ENCODE measurements around the gene MCM9. TPM values are rescaled to one million over a fixed set of nuclear protein-coding genes. Genes with fewer than 3 reads are reported as not detected.
"Not testable (repeated sequence)": the region's sequence is repeated elsewhere in the genome, so short reads cannot be mapped to it uniquely, and the experiment has no call there.

Gene MCM9
- total RNA-seq, 2 experiments from 2014 or later, result 18.4 to 21.3 TPM

DNA sequence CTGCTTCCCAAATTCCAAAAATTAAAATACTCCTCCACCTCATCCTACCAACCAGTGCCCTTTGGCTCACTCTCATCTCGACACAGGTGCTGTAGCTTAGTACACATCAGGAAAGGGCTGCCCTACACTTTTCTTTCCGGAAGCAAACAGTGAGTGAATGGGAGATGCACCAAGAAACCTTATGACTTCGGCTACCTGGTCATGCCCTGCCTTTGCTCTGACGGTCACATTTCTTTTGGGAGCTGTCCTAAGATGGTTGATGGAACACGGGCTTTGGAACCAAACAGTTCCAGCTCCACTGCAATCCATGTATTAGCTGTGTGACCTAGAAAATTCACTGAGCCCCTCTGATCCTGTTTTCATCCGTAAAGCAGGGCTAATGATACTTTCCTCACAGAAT is 133.7 kb downstream of the MCM9 start:
- TF ChIP-seq, protein P1, sequence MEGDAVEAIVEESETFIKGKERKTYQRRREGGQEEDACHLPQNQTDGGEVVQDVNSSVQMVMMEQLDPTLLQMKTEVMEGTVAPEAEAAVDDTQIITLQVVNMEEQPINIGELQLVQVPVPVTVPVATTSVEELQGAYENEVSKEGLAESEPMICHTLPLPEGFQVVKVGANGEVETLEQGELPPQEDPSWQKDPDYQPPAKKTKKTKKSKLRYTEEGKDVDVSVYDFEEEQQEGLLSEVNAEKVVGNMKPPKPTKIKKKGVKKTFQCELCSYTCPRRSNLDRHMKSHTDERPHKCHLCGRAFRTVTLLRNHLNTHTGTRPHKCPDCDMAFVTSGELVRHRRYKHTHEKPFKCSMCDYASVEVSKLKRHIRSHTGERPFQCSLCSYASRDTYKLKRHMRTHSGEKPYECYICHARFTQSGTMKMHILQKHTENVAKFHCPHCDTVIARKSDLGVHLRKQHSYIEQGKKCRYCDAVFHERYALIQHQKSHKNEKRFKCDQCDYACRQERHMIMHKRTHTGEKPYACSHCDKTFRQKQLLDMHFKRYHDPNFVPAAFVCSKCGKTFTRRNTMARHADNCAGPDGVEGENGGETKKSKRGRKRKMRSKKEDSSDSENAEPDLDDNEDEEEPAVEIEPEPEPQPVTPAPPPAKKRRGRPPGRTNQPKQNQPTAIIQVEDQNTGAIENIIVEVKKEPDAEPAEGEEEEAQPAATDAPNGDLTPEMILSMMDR (IDR thresholded peaks at IDR 0.05), result no peak
- H3K4me3 Mint-ChIP-seq, result no peak overlapping the region
- POLR2A ChIA-PET, result interaction anchor here (0.9 to 1.6 kb wide), 2 partner anchors 32 to 117 kb away, joined by 3 read pairs; no protein-coding TSS in a partner anchor
- peaks cover 28% of the 10 kb centered on the region for H3K4me1 Mint-ChIP-seq (ENCODE audit: low read depth)
- H3K27me3 Mint-ChIP-seq, result no peaks in the 10 kb centered on the region
- H3K9me3 Mint-ChIP-seq, result peaks cover 7% of the 10 kb centered on the region
- CTCF ChIA-PET, result interaction anchor here (0.6 to 3.6 kb wide), 37 partner anchors 8 to 516 kb away, joined by 3 to 31 read pairs (median 5); partner anchors contain the start of gene ASF1A
- peak overlapping the region; percentile 55 for H3K27ac Mint-ChIP-seq
- H3K36me3 Mint-ChIP-seq (ENCODE audit: low read depth), result peaks cover 17% of the 10 kb centered on the region
- intact Hi-C loops (cut with micrococcal nuclease), result loop anchor here (10.0 kb wide), 2 partner anchors 236 to 516 kb away; no protein-coding TSS in a partner anchor
- ATAC-seq, result no peak
- no peak for DNase-seq

DNA sequence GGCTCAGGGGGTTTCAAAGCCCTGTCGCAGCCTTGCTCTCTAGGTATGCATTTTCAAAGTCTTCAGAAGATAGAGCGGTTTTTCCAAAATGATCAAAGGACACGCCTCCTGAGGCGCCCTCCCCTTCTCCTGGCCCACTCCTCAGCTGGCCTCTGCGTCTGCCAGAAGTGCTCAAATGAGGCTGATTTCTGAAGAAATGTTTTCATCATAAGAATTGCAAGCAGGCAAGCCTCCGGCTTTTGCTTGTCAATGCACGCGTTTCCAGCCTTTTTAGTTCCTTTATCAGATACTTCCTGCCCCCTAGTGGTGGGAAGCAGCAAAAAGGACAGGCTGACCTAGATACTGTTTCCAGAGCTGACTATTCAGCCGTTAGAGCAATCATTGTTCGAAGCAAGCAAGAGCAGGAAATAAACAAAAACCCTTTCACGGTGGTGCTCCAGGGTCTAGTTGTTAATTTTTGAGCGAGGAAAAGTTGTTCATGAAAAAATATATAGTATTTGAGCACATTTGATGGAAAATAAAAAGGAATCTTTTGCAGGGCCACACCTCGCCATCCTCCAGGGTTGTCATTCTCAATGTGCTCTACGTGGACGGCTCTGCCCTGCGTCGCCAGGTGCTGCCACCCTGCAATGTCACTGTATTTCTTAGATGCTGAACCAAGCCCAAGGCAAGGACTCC is 134.4 kb downstream of the MCM9 start:
- Mint-ChIP-seq H3K27ac (peak overlapping the region; percentile 76), H3K4me1 (ENCODE audit: low read depth) (peaks cover 34% of the 10 kb centered on the region), H3K9me3 (peaks cover 14% of the 10 kb centered on the region), H3K36me3 (ENCODE audit: low read depth) (peaks cover 24% of the 10 kb centered on the region), H3K27me3 (no peaks in the 10 kb centered on the region), H3K4me3 (peak overlapping the region; percentile 63)
- DNase-seq (peak; percentile 95), ATAC-seq (peak; percentile 97)
- TF ChIP-seq, protein P1 (IDR thresholded peaks at IDR 0.05), result peak; percentile 85
- ChIA-PET CTCF (interaction anchor here (0.6 to 3.6 kb wide), 55 partner anchors 9 to 515 kb away, joined by 3 to 31 read pairs (median 4); partner anchors contain the start of gene ASF1A), POLR2A (interaction anchor here (0.7 to 1.6 kb wide), 5 partner anchors 10 to 116 kb away, joined by 3 read pairs; no protein-coding TSS in a partner anchor)
- intact Hi-C loops (cut with micrococcal nuclease), result loop anchor here (10.0 kb wide), 2 partner anchors 236 to 516 kb away; no protein-coding TSS in a partner anchor

DNA sequence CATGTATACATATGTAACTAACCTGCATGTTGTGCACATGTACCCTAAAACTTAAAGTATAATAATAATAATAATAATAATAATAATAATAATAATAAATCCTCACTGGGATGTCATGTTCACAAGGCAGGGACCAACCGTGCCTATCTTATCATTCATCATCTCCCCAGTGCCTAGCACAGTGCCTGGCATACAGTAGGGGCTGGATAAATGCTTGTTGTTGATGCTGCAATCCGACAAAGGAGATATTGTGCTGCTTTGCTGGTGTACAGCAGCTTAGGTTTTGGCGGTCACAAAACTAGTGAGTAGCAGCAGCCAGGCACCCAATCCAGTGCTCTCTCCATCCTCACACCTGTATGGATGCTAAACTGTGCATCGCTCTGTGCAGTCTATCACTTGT is 135.1 kb downstream of the MCM9 start:
- ATAC-seq, result peak; percentile 14
- POLR2A ChIA-PET, result interaction anchor here (1.2 to 1.6 kb wide), 3 partner anchors 10 to 115 kb away, joined by 3 read pairs; no protein-coding TSS in a partner anchor
- H3K27ac Mint-ChIP-seq, result no peak overlapping the region

DNA sequence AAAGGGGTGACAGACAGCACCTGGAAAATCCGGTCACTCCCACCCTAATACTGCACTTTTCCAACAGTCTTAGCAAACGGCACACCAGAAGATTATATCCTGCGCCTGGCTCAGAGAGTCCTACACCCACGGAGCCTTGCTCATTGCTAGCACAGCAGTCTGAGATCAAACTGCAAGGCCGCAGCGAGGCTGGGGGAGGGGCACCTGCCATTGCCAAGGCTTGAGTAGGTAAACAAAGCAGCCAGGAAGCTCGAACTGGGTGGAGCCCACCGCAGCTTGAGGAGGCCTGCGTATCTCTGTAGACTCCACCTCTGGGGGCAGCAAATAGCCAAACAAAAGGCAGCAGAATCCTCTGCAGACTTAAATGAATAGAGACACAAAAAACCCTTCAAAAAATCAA is 138.4 kb downstream of the MCM9 start:
- H3K36me3 Mint-ChIP-seq (ENCODE audit: low read depth), result peaks cover 34% of the 10 kb centered on the region
- intact Hi-C loops (cut with micrococcal nuclease), result not testable (repeated sequence)
- ATAC-seq, result peak; percentile 25

More for the DNA sequence above, 135.1 kb downstream of the MCM9 start:
- no peak for DNase-seq
- intact Hi-C loops (cut with micrococcal nuclease), result loop anchor here (10.0 kb wide), 2 partner anchors 235 to 515 kb away; no protein-coding TSS in a partner anchor
- peaks cover 15% of the 10 kb centered on the region for H3K9me3 Mint-ChIP-seq
- no peak overlapping the region for H3K4me3 Mint-ChIP-seq
- CTCF ChIA-PET, result interaction anchor here (0.7 to 3.6 kb wide), 35 partner anchors 9 to 514 kb away, joined by 3 to 31 read pairs (median 5); partner anchors contain the start of gene ASF1A
- peaks cover 34% of the 10 kb centered on the region for H3K4me1 Mint-ChIP-seq (ENCODE audit: low read depth)
- TF ChIP-seq, protein P1 (IDR thresholded peaks at IDR 0.05), result no peak
- peaks cover 28% of the 10 kb centered on the region for H3K36me3 Mint-ChIP-seq (ENCODE audit: low read depth)
- no peaks in the 10 kb centered on the region for H3K27me3 Mint-ChIP-seq

DNA sequence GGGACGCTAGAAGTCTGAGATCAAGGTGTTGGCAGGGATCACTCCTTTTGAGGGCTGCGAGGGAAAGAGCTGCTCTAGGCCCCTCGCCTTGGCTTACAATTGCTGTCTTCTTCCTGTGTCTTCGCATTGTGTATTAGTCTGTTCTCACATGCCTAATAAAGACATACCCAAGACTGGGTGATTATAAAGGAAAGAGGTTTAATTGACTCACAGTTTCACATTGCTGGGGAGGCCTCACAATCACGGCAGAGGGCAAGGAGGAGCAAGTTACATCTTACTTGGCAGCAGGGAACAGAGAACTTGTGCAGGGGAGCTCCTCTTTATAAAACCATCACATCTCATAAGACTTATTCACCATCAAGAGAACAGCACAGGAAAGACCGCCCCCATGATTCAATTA is 143.5 kb downstream of the MCM9 start:
- TF ChIP-seq, protein P1 (IDR thresholded peaks at IDR 0.05), result no peak
- ChIA-PET POLR2A (interaction anchor here (0.6 to 1.7 kb wide), 4 partner anchors 9 to 82 kb away, joined by 3 to 5 read pairs (median 3); no protein-coding TSS in a partner anchor), CTCF (interaction anchor here (1.2 to 4.2 kb wide), 5 partner anchors 10 to 226 kb away, joined by 3 to 18 read pairs (median 10); no protein-coding TSS in a partner anchor)
- DNase-seq (peak; percentile 37), ATAC-seq (peak; percentile 64)
- Mint-ChIP-seq H3K27me3 (no peaks in the 10 kb centered on the region), H3K4me1 (ENCODE audit: low read depth) (peaks cover 46% of the 10 kb centered on the region), H3K4me3 (no peak overlapping the region), H3K9me3 (peaks cover 26% of the 10 kb centered on the region), H3K27ac (peak overlapping the region; percentile 14), H3K36me3 (ENCODE audit: low read depth) (peaks cover 29% of the 10 kb centered on the region)
- intact Hi-C loops (cut with micrococcal nuclease), result no loop called here

More for the DNA sequence above, 138.4 kb downstream of the MCM9 start:
- ChIA-PET POLR2A (interaction anchor here (0.6 to 1.0 kb wide), 3 partner anchors 10 to 160 kb away, joined by 3 read pairs; no protein-coding TSS in a partner anchor), CTCF (interaction anchor here (0.6 to 2.6 kb wide), 10 partner anchors 8 to 281 kb away, joined by 3 to 9 read pairs (median 4); no protein-coding TSS in a partner anchor)
- Mint-ChIP-seq H3K4me1 (ENCODE audit: low read depth) (peaks cover 43% of the 10 kb centered on the region), H3K27ac (peak overlapping the region; percentile 91), H3K9me3 (peaks cover 26% of the 10 kb centered on the region), H3K4me3 (peak overlapping the region; percentile 40)
- DNase-seq, result peak; percentile 93
- H3K27me3 Mint-ChIP-seq, result not testable (repeated sequence)

Measured in activated CD8-positive, alpha-beta T cell treated with anti-CD3 and anti-CD28 coated beads for 36 hours (primary cell).